ENCODE data around the gene MOCS1. TPM values are rescaled to one million over a fixed set of nuclear protein-coding genes. Genes with fewer than 3 reads are reported as not detected.

Gene MOCS1
- polyA plus RNA-seq, 1 of the 3 experiments (the other 2 are of a cell fraction): 4.2 TPM

DNA sequence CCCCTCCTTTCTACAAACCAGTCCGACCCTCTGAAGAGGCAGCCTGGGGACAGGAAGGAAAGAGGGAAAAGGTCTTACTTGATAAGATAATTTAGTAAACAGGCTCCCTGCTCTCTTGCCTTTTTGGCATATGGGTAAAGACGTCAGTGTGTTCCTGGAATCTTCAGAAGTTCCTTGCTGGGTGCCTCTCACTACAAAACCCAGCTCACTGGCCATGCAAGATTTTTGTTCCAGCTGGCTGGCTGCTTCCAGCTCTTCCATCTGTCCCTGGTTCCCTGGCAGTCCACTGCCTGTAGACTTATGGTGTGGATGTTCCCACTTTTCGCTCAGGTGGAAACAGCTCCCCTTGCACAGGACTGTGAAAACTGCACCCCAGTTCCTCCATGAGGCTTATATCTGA is 57.4 kb downstream of the MOCS1 start:
- no peaks in the 10 kb centered on the region for H3K9me3 ChIP-seq
- H4K20me1 ChIP-seq (ENCODE audit: insufficient read depth): no peaks in the 10 kb centered on the region
- no peak overlapping the region for H3K27ac ChIP-seq (ENCODE audit: low read depth in 2 of 2, low read length in 1 of 2)
- H3K9ac ChIP-seq: no peak overlapping the region
- no peaks in the 10 kb centered on the region for H3F3A ChIP-seq (replicated peaks; ENCODE audit: insufficient read depth)
- 15% methylated on average over 3 of the region's 3 CpGs for WGBS (ENCODE audit: low lambda C conversion rate)
- ChIA-PET POLR2A (no interaction called here), CTCF (interaction anchor here (1.3 kb wide), 2 partner anchors 16 to 515 kb away, joined by 5 read pairs; no protein-coding TSS in a partner anchor)
- H3K27me3 ChIP-seq (ENCODE audit: insufficient read depth): no peaks in the 10 kb centered on the region
- H3K79me2 ChIP-seq (ENCODE audit: insufficient read depth): no peaks in the 10 kb centered on the region
- no peak overlapping the region for H2AFZ ChIP-seq (ENCODE audit: low read depth)
- H3K4me1 ChIP-seq (ENCODE audit: control insufficient read depth in 1 of 2, insufficient read depth in 2 of 2, low read depth in 1 of 2, low read length in 1 of 2): 0 out of 4 replicates have a peak, but pooled peaks cover 0 to 2% of the 10 kb centered on the region in 2 experiments
- H3K36me3 ChIP-seq (replicated peaks in 1 of 2; ENCODE audit: control insufficient read depth in 1 of 2, insufficient read depth in 2 of 2, low read length in 1 of 2): no peaks in the 10 kb centered on the region
- DNase-seq: no peak
- H3K9me2 ChIP-seq: no peaks in the 10 kb centered on the region
- H3K4me3 ChIP-seq (ENCODE audit: low read depth in 2 of 2, low read length in 1 of 2): no peak overlapping the region
- TF ChIP-seq ELF1 (IDR thresholded peaks at IDR 0.05): no peak
- TF ChIP-seq, protein P1, sequence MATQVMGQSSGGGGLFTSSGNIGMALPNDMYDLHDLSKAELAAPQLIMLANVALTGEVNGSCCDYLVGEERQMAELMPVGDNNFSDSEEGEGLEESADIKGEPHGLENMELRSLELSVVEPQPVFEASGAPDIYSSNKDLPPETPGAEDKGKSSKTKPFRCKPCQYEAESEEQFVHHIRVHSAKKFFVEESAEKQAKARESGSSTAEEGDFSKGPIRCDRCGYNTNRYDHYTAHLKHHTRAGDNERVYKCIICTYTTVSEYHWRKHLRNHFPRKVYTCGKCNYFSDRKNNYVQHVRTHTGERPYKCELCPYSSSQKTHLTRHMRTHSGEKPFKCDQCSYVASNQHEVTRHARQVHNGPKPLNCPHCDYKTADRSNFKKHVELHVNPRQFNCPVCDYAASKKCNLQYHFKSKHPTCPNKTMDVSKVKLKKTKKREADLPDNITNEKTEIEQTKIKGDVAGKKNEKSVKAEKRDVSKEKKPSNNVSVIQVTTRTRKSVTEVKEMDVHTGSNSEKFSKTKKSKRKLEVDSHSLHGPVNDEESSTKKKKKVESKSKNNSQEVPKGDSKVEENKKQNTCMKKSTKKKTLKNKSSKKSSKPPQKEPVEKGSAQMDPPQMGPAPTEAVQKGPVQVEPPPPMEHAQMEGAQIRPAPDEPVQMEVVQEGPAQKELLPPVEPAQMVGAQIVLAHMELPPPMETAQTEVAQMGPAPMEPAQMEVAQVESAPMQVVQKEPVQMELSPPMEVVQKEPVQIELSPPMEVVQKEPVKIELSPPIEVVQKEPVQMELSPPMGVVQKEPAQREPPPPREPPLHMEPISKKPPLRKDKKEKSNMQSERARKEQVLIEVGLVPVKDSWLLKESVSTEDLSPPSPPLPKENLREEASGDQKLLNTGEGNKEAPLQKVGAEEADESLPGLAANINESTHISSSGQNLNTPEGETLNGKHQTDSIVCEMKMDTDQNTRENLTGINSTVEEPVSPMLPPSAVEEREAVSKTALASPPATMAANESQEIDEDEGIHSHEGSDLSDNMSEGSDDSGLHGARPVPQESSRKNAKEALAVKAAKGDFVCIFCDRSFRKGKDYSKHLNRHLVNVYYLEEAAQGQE (IDR thresholded peaks at IDR 0.05; ENCODE audit: low read depth, low read length): no peak
- TF ChIP-seq TCF12 (IDR thresholded peaks at IDR 0.05): no peak
- TF ChIP-seq, protein P2, sequence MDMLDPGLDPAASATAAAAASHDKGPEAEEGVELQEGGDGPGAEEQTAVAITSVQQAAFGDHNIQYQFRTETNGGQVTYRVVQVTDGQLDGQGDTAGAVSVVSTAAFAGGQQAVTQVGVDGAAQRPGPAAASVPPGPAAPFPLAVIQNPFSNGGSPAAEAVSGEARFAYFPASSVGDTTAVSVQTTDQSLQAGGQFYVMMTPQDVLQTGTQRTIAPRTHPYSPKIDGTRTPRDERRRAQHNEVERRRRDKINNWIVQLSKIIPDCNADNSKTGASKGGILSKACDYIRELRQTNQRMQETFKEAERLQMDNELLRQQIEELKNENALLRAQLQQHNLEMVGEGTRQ (IDR thresholded peaks at IDR 0.05; ENCODE audit: borderline replicate concordance, low read depth, low read length): no peak
- no peak for TF ChIP-seq CTCF (IDR thresholded peaks at IDR 0.05)
- no peak for TF ChIP-seq EP300 (IDR thresholded peaks at IDR 0.05; ENCODE audit: borderline replicate concordance in 1 of 2, low read depth in 1 of 2, low read length in 1 of 2)
- TF ChIP-seq RXRA (IDR thresholded peaks at IDR 0.05; ENCODE audit: borderline replicate concordance, low read depth): no peak
- no peak for TF ChIP-seq SMC3 (IDR thresholded peaks at IDR 0.05; ENCODE audit: low read depth, low read length)
- no peak for TF ChIP-seq CHD2 (IDR thresholded peaks at IDR 0.05; ENCODE audit: low read length, partially characterized antibody)
- H3K4me2 ChIP-seq: no peak overlapping the region

DNA sequence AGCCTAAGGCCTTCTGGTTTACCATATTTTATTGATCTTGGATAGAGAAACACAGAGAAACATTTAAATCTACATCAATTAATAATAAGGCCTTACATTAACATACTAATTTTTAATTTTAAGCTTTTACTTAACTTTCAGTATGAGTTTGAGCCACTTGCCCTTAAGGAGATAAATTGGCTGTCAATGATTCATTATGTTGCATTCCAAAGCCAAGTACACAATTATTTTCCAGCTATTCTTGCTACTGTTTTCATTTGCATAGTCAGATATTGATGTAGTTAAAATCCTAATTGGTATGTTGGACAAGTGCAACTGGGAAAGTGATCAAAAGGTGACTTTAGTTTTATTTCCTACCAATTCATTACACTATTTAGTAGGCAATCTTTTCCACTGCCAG is 58.2 kb downstream of the MOCS1 start:
- no peak for TF ChIP-seq JUND (IDR thresholded peaks at IDR 0.05)
- TF ChIP-seq TCF12 (IDR thresholded peaks at IDR 0.05): no peak
- TF ChIP-seq, protein P3, sequence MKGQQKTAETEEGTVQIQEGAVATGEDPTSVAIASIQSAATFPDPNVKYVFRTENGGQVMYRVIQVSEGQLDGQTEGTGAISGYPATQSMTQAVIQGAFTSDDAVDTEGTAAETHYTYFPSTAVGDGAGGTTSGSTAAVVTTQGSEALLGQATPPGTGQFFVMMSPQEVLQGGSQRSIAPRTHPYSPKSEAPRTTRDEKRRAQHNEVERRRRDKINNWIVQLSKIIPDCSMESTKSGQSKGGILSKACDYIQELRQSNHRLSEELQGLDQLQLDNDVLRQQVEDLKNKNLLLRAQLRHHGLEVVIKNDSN (IDR thresholded peaks at IDR 0.05; ENCODE audit: borderline replicate concordance, low read depth): no peak
- no peak for TF ChIP-seq EP300 (IDR thresholded peaks at IDR 0.05; ENCODE audit: borderline replicate concordance in 1 of 2, low read depth in 1 of 2, low read length in 1 of 2)
- TF ChIP-seq YY1 (IDR thresholded peaks at IDR 0.05; ENCODE audit: low read depth): no peak
- TF ChIP-seq, protein P2 (IDR thresholded peaks at IDR 0.05; ENCODE audit: borderline replicate concordance, low read depth, low read length): no peak
- TF ChIP-seq, protein P4, sequence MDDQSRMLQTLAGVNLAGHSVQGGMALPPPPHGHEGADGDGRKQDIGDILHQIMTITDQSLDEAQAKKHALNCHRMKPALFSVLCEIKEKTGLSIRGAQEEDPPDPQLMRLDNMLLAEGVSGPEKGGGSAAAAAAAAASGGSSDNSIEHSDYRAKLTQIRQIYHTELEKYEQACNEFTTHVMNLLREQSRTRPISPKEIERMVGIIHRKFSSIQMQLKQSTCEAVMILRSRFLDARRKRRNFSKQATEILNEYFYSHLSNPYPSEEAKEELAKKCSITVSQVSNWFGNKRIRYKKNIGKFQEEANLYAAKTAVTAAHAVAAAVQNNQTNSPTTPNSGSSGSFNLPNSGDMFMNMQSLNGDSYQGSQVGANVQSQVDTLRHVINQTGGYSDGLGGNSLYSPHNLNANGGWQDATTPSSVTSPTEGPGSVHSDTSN (IDR thresholded peaks at IDR 0.05): no peak
- TF ChIP-seq GABPA (IDR thresholded peaks at IDR 0.05; ENCODE audit: low read depth): no peak
- TF ChIP-seq MEF2A (IDR thresholded peaks at IDR 0.05; ENCODE audit: borderline replicate concordance, low read depth): no peak
- H3K36me3 ChIP-seq (replicated peaks in 1 of 2; ENCODE audit: control insufficient read depth in 1 of 2, insufficient read depth in 2 of 2, low read length in 1 of 2): no peaks in the 10 kb centered on the region
- no peaks in the 10 kb centered on the region for H3K79me2 ChIP-seq (ENCODE audit: insufficient read depth)
- no peak overlapping the region for H3K4me2 ChIP-seq
- H3F3A ChIP-seq (replicated peaks; ENCODE audit: insufficient read depth): no peaks in the 10 kb centered on the region
- ChIA-PET POLR2A (no interaction called here), CTCF (interaction anchor here (1.0 to 1.5 kb wide), 5 partner anchors 11 to 514 kb away, joined by 3 to 5 read pairs (median 4); no protein-coding TSS in a partner anchor)
- H2AFZ ChIP-seq (ENCODE audit: low read depth): no peak overlapping the region
- no peak overlapping the region for H3K9ac ChIP-seq
- no peaks in the 10 kb centered on the region for H3K9me3 ChIP-seq
- H3K4me1 ChIP-seq (ENCODE audit: control insufficient read depth in 1 of 2, insufficient read depth in 2 of 2, low read depth in 1 of 2, low read length in 1 of 2): no peaks in the 10 kb centered on the region
- no peak for DNase-seq
- no peaks in the 10 kb centered on the region for H3K27me3 ChIP-seq (ENCODE audit: insufficient read depth)
- no peak overlapping the region for H3K4me3 ChIP-seq (ENCODE audit: low read depth in 2 of 2, low read length in 1 of 2)
- H3K27ac ChIP-seq (ENCODE audit: low read depth in 2 of 2, low read length in 1 of 2): no peak overlapping the region
- H3K9me2 ChIP-seq: no peaks in the 10 kb centered on the region
- no peaks in the 10 kb centered on the region for H4K20me1 ChIP-seq (ENCODE audit: insufficient read depth)

Data from SK-N-SH (cell line).